RWPE2 (cell line): ENCODE results near the gene TP73.

Experiments
- ATAC-seq: fragments of 200-7000 bp; cut with Tn5 transposase; 3 replicates; pipeline ENCODE4 v1.9.1; 2021; ENCODE audit warnings: low read depth
- DNase-seq: peaks from one replicate; pipeline ENCODE4 v3.0.0-alpha.2; 2020; ENCODE audit warnings: low spot score
- H3K27ac ChIP-seq: fragments of 450-650 bp; 2 replicates; pipeline ENCODE4 v1.5.1; 2017; ENCODE audit warnings: mild to moderate bottlenecking; ENCODE audit not compliant: poor library complexity, severe bottlenecking
- H3K27me3 ChIP-seq: fragments of 250-450 bp; sonication (Bioruptor Pico); 2 replicates; pipeline ENCODE4 v1.5.1; 2021; ENCODE audit warnings: mild to moderate bottlenecking, moderate library complexity; ENCODE audit not compliant: insufficient read depth, poor library complexity, severe bottlenecking
- H3K36me3 ChIP-seq: fragments of 250-450 bp; sonication (Bioruptor Pico); 2 replicates; pipeline ENCODE4 v1.5.1; 2020; ENCODE audit warnings: low read depth, mild to moderate bottlenecking, moderate library complexity
- H3K4me1 ChIP-seq: fragments of 250-450 bp; sonication (Bioruptor Pico); 2 replicates; pipeline ENCODE4 v1.5.1; 2021; ENCODE audit warnings: mild to moderate bottlenecking, moderate library complexity; ENCODE audit not compliant: insufficient read depth, poor library complexity, severe bottlenecking
- H3K4me3 ChIP-seq: fragments of 250-450 bp; sonication (Bioruptor Pico); 2 replicates; pipeline ENCODE4 v1.5.1; 2021; ENCODE audit warnings: mild to moderate bottlenecking, moderate library complexity; ENCODE audit not compliant: severe bottlenecking
- H3K9me3 ChIP-seq: fragments of 250-450 bp; sonication (Bioruptor Pico); 2 replicates; pipeline ENCODE4 v1.5.1; 2021; ENCODE audit warnings: mild to moderate bottlenecking, moderate library complexity; ENCODE audit not compliant: severe bottlenecking
- TF ChIP-seq, protein P1 (sequence below): fragments of 450-650 bp; IDR thresholded peaks from one replicate; pipeline ENCODE4 v1.5.1; 2017; ENCODE audit warnings: mild to moderate bottlenecking, moderate library complexity; ENCODE audit not compliant: poor library complexity, severe bottlenecking

TP73 gene

DNA sequence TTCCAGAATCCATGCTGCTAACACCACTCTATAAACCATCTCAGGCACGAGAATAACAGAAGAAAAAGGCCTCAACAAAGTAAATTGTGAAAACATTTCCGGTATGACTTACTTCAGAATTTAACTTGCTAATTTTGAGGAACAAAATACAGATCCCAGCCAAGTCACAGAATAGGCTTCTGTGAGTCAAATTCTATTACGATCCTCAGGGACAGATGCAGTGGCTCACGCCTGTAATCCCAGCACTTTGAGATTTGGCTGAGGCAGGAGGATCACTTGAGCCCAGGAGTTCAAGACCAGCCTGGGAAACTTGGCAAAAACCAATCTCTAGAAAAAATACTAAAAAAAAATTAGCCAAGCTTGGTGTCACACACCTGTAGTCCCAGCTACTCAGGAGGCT, 91.1 kb downstream of the TP73 start:
- TF ChIP-seq, protein P1, sequence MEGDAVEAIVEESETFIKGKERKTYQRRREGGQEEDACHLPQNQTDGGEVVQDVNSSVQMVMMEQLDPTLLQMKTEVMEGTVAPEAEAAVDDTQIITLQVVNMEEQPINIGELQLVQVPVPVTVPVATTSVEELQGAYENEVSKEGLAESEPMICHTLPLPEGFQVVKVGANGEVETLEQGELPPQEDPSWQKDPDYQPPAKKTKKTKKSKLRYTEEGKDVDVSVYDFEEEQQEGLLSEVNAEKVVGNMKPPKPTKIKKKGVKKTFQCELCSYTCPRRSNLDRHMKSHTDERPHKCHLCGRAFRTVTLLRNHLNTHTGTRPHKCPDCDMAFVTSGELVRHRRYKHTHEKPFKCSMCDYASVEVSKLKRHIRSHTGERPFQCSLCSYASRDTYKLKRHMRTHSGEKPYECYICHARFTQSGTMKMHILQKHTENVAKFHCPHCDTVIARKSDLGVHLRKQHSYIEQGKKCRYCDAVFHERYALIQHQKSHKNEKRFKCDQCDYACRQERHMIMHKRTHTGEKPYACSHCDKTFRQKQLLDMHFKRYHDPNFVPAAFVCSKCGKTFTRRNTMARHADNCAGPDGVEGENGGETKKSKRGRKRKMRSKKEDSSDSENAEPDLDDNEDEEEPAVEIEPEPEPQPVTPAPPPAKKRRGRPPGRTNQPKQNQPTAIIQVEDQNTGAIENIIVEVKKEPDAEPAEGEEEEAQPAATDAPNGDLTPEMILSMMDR: no peak
- H3K4me1 ChIP-seq: no peaks in the 10 kb centered on the region
- H3K36me3 ChIP-seq: peaks cover 36% of the 10 kb centered on the region
- DNase-seq (no peak), ATAC-seq (no peak)
- no peak overlapping the region for H3K27ac ChIP-seq
- no peaks in the 10 kb centered on the region for H3K27me3 ChIP-seq
- no peaks in the 10 kb centered on the region for H3K9me3 ChIP-seq
- no peak overlapping the region for H3K4me3 ChIP-seq

DNA sequence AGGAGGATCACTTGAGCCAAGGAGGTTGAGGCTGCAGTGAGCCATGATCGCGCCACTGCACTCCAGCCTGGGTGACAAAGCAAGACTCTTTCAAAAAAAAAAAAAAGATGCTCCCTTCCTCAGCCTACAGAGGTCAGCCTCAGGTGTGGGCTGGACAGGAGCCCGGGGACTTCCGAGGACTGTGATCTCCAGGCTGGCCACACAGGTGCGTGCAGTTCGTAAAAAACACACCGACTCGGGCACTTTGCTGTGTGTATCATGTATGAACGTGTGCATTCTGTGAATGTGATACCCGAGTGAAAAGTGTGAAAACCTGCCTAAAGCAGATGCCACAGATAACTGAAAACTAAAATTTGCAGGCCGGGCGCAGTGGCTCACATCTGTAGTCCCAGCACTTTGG, 91.5 kb downstream of the TP73 start:
- TF ChIP-seq, protein P1: no peak
- ATAC-seq: no peak
- DNase-seq: no peak
- no peaks in the 10 kb centered on the region for H3K9me3 ChIP-seq
- no peaks in the 10 kb centered on the region for H3K27me3 ChIP-seq
- no peak overlapping the region for H3K4me3 ChIP-seq
- no peaks in the 10 kb centered on the region for H3K4me1 ChIP-seq
- peaks cover 32% of the 10 kb centered on the region for H3K36me3 ChIP-seq
- no peak overlapping the region for H3K27ac ChIP-seq

DNA sequence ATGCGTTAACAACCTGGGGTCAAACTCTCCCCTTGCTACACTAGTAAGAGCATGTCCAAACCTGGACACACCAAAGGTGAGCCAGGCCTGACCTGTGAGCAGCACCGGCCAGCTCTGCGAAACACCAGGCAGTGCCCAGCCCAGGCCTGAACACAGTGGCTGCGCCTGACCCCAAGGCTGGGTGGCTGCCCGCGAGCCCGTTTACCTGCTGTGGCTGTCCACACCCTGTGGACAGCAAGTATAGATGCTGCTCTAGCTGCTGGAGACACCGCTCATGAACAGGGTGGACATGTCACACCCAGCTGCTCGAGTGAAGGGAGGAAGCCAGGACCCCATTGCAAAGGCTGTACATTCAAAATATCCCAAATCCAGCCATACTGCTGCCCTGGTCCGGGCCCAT, 92.3 kb downstream of the TP73 start:
- Histone ChIP-seq H3K4me1 (no peaks in the 10 kb centered on the region), H3K27ac (no peak overlapping the region), H3K4me3 (no peak overlapping the region), H3K9me3 (no peaks in the 10 kb centered on the region), H3K36me3 (peaks cover 30% of the 10 kb centered on the region), H3K27me3 (no peaks in the 10 kb centered on the region)
- ATAC-seq: no peak
- TF ChIP-seq, protein P1: no peak
- peak; percentile 59 for DNase-seq

DNA sequence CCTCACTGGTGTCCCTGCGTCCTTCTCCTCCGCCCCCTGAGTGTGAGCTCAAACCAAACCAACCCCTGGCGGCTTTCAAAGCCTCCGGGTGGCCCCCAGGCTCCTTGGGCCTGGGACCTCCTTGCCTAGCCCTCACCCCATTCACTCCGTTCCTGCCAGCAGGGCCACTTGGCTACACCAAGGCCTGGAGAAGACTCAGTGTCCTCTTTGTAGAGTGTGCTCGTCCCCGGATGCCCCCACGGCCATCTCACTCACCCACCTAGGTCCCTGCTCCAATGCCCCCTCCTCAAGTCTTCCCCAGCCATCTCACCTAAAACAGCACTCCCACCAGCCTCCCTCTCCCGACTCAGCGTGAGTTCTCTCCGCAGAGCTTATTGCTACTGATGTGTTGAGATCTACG, 92.8 kb downstream of the TP73 start:
- H3K4me1 ChIP-seq: no peaks in the 10 kb centered on the region
- no peak for ATAC-seq
- H3K9me3 ChIP-seq: no peaks in the 10 kb centered on the region
- H3K4me3 ChIP-seq: no peak overlapping the region
- peaks cover 2% of the 10 kb centered on the region for H3K27me3 ChIP-seq
- H3K36me3 ChIP-seq: peaks cover 28% of the 10 kb centered on the region
- DNase-seq: peak; percentile 40
- no peak overlapping the region for H3K27ac ChIP-seq
- TF ChIP-seq, protein P1: no peak

DNA sequence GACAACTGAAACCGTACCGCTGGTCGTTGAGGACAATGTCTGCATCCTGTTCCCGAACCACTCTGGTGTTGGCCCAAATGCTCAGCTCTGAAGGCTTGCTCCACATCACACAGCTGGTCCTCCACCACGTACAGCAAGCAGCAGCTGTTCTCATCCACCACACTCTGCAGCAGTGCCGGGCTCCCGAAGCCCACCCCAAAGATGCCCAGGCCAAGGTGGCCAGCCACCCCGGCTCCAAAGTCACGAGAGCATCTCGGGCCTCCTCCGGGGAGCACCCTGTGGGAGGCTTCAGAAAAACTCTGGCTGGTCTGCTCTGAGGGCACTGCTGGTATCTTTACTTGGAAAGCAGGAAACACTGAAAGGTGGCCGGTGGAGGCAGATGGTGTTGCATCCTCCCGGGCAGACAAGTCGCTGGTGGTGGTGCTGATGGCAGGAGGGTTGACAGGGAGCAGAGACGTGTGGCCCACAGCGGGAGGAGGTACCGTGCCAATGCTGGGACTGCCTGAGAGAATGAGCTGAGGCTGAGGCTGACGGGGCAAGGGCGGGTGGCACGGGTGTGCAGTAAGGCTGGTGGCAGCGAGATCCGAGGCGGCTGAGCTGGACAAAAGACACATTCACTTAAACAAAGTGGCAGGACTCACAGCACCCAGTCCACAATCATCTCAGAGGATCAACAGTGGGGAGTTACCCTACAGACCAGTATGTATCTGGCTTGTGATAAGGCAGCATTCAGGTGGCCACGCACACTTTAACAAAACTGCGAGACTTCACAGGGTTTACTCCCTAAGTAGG, 93.5 kb downstream of the TP73 start:
- peaks cover 7% of the 10 kb centered on the region for H3K27me3 ChIP-seq
- DNase-seq: peak; percentile 62
- peaks cover 23% of the 10 kb centered on the region for H3K36me3 ChIP-seq
- peak overlapping the region; percentile 52 for H3K4me3 ChIP-seq
- TF ChIP-seq, protein P1: no peak
- H3K27ac ChIP-seq: no peak overlapping the region
- H3K4me1 ChIP-seq: no peaks in the 10 kb centered on the region
- H3K9me3 ChIP-seq: no peaks in the 10 kb centered on the region
- ATAC-seq: no peak
